DMS 273 (cell line): ENCODE results near the gene GABPB2.
"Not testable (repeated sequence)": the region's sequence is repeated elsewhere in the genome, so short reads cannot be mapped to it uniquely, and the experiment has no call there.

Experiments
- DNase-seq: peaks from one replicate; lab custom pipeline; 2025; ENCODE audit not compliant: unreplicated experiment; lab: John Stamatoyannopoulos, UW

GABPB2 gene

GRCh38 chr1:151060007-151060656 lies 10.4 kb upstream of the GABPB2 start, which contains the start of gene MLLT11:
Gene MLLT11, plus strand, starts transcription at chr1:151060397. Its CDS starts 6,828 bp downstream, at chr1:151067225.
- peak; percentile 100 for DNase-seq

GRCh38 chr1:151060657-151061421 lies 9.7 kb upstream of the GABPB2 start:
- DNase-seq: peak; percentile 99

- no peak for DNase-seq
Measured at GRCh38 chr1:151061704-151062103, 8.9 kb upstream of the GABPB2 start.

- DNase-seq: peak; percentile 94
Measured at GRCh38 chr1:151062741-151063371, 7.7 kb upstream of the GABPB2 start.

- no peak for DNase-seq
Measured at GRCh38 chr1:151065089-151065645, 5.4 kb upstream of the GABPB2 start.

- no peak for DNase-seq
Measured at GRCh38 chr1:151067185-151067584, 3.4 kb upstream of the GABPB2 start.

- DNase-seq: no peak
Measured at GRCh38 chr1:151069103-151069486, 1.5 kb upstream of the GABPB2 start.

GRCh38 chr1:151072224-151072623 lies 1.7 kb downstream of the GABPB2 start:
- DNase-seq: peak; percentile 97

GRCh38 chr1:151085953-151086559 lies 15.5 kb downstream of the GABPB2 start:
- no peak for DNase-seq

GRCh38 chr1:151097426-151097825 lies 26.9 kb downstream of the GABPB2 start:
- DNase-seq: not testable (repeated sequence)

- no peak for DNase-seq
Measured at GRCh38 chr1:151098126-151098525, 27.6 kb downstream of the GABPB2 start.

GRCh38 chr1:151104630-151105029 lies 34.1 kb downstream of the GABPB2 start:
- no peak for DNase-seq

GRCh38 chr1:151106894-151107293 lies 36.3 kb downstream of the GABPB2 start:
- no peak for DNase-seq

GRCh38 chr1:151108331-151108730 lies 37.8 kb downstream of the GABPB2 start:
- DNase-seq: no peak

GRCh38 chr1:151113877-151114276 lies 43.3 kb downstream of the GABPB2 start:
- DNase-seq: no peak

- DNase-seq: no peak
Measured at GRCh38 chr1:151124763-151125403, 54.3 kb downstream of the GABPB2 start.

- DNase-seq: no peak
Measured at GRCh38 chr1:151128800-151129199, 58.2 kb downstream of the GABPB2 start.

- no peak for DNase-seq
Measured at GRCh38 chr1:151130987-151131586, 60.5 kb downstream of the GABPB2 start.

GRCh38 chr1:151131701-151132334 lies 61.3 kb downstream of the GABPB2 start:
- no peak for DNase-seq
